Measurements from ENCODE around the gene UBE2A. TPM values are rescaled to one million over a fixed set of nuclear protein-coding genes. Genes with fewer than 3 reads are reported as not detected.

The UBE2A gene
- total RNA-seq, 1 donor from 2014 or later = 37.3 TPM

- DNase-seq (ENCODE audit: low spot score) = no peak
These were observed 32.6 kb downstream of the UBE2A start for GRCh38 chrX:119607018-119607389.

- DNase-seq (ENCODE audit: low spot score) = no peak
These were observed 40.4 kb downstream of the UBE2A start for GRCh38 chrX:119614776-119615175.

GRCh38 chrX:119617517-119618164, 43.3 kb downstream of the UBE2A start:
- no peak for DNase-seq (ENCODE audit: low spot score)

GRCh38 chrX:119618439-119618838, 44.1 kb downstream of the UBE2A start:
- no peak for DNase-seq (ENCODE audit: low spot score)

GRCh38 chrX:119622356-119623232, 48.2 kb downstream of the UBE2A start:
- peak; percentile 60 for DNase-seq (ENCODE audit: low spot score)

GRCh38 chrX:119624417-119624816, 50.1 kb downstream of the UBE2A start:
- no peak for DNase-seq (ENCODE audit: low spot score)

GRCh38 chrX:119624951-119625668, 50.7 kb downstream of the UBE2A start:
- DNase-seq (ENCODE audit: low spot score) = no peak

GRCh38 chrX:119625843-119626242, 51.5 kb downstream of the UBE2A start:
- DNase-seq (ENCODE audit: low spot score) = no peak

Other genes starting within 250 kb of the UBE2A start
- 12.5 TPM for gene SLC25A43, start 175.2 kb upstream of the UBE2A start, total RNA-seq (ENCODE audit: insufficient read depth, low replicate concordance)
- gene SLC25A5, start 106.1 kb upstream of the UBE2A start, total RNA-seq (ENCODE audit: insufficient read depth, low replicate concordance) = 71.0 TPM
- gene STEEP1, start 9.2 kb upstream of the UBE2A start, total RNA-seq (ENCODE audit: insufficient read depth, low replicate concordance) = 22.9 TPM
- gene NKRF, start 31.9 kb downstream of the UBE2A start, total RNA-seq (ENCODE audit: insufficient read depth, low replicate concordance) = 4.8 TPM
- gene SEPTIN6, start 118.6 kb downstream of the UBE2A start, total RNA-seq (ENCODE audit: insufficient read depth, low replicate concordance) = 52.2 TPM
- 0.72 TPM for gene SOWAHD, start 184.0 kb downstream of the UBE2A start, total RNA-seq (ENCODE audit: insufficient read depth, low replicate concordance)
- 3,826 TPM for gene RPL39, start 217.1 kb downstream of the UBE2A start, total RNA-seq (ENCODE audit: insufficient read depth, low replicate concordance)

All from umbilical cord (tissue), 2 donors.